GM21723 (cell line): Measurements from ENCODE around the gene JUND.

ENCODE experiments used
- ATAC-seq: cut with Tn5 transposase; IDR thresholded peaks from one replicate; pipeline ENCODE4 v1.9.1; 2021; ENCODE audit warnings: mild to moderate bottlenecking, moderate library complexity; ENCODE audit not compliant: unreplicated experiment

Gene JUND

DNA sequence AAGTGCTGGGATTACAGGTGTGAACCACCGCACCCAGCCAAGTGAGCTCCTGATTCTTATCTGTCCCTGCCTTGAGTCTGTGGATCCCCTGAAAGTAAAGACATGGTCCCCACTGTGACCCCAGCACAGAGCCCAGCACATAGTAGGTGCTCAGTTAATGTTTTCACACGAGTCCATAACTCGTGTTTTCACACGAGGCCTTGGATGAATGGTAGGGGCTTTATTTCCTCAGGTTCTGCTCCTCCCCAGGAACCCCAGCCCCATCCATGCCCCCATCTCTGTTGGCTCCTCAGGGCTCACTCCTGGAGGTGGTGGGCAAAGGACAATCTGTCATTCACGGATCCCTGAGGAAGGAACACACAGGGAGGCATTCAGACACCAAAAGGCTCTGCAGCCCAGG, 31.6 kb downstream of the JUND start:
- no peak for ATAC-seq

DNA sequence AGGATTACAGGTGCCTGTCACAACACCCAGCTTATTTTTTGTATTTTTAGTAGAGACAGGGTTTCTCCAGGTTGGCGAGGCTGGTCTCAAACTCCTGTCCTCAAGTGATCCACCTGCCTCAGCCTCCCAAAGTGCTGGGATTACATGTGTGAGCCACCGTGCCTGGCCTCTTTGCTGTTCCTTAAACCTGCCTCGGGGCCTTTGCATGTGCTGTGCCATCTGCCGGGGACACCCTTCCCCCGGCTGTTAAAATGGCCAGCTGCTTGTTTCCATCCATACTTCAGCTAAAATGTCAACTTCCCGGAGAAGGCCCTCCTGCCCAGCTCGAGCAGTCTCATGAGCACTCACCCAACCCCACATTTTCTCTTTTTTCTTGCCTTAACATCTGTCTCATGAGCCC, 36.1 kb downstream of the JUND start:
- no peak for ATAC-seq

DNA sequence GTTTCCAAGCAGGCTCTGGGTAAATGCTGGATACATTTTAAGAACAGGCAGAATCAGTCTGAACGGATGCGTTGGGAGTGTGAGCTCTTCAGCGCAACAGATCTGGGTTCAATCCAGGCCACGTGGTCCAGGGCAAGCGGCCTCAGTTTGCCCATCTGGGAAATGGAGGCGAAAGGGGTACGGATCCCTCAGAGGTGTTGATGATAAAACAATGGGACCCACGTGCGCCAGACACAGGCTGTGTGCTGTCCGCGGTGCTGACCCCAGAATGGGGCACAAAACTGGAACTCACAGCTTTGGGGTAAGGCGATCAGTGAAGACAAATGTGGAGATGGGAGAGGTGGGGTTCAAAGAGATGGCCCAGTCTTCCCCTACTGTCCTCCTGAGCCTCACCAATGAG, 42.1 kb downstream of the JUND start:
- ATAC-seq, result no peak

DNA sequence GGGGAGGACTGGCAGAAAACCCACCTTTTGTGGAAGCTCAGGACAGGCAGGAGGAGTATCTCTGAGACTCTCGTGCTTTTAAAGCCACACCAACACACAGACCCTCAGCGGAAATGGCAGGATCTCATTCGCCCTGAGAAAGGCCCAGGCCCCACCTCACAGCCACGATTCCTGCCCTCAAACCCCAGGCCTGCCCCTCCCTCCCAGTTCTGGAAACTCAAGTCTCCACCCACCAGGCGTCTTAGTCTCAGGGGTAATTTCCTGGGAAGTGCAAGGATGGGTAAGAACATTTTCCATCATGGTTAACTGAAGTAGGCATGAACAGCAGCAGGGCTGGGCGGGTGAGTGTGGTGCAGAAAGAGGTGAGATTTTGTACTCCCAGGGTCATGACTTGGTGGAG, 47.2 kb downstream of the JUND start:
- no peak for ATAC-seq

DNA sequence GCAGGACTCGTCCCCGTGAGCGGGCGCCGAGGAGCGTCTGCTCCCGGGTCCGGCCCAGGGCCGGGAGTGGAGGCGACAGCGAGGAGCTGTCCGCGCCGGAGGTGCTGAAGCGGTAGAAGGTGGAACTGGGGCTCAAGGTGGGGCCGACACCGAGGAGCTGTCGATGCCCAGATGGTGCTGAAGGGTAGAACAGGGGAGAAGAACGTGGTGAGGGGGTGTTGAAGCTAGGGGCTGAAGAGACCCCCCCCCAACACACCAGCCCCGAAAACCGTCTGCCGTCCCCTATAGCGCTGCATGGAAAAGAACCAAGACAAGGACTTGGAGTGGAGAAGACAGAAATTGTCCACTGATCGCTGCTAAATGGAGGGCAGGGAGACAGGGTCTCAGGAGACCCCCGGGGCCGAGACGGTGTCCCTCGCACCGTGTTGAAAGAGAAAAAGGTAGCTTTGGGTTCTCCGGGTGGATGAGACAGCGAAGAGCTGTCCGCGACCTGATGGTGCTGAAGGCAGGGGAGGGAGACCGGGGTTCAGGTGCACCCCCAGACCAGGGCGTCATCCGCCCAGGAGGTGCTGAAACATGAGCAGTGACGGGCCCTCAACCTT, 48.1 kb downstream of the JUND start:
- ATAC-seq, result no peak

DNA sequence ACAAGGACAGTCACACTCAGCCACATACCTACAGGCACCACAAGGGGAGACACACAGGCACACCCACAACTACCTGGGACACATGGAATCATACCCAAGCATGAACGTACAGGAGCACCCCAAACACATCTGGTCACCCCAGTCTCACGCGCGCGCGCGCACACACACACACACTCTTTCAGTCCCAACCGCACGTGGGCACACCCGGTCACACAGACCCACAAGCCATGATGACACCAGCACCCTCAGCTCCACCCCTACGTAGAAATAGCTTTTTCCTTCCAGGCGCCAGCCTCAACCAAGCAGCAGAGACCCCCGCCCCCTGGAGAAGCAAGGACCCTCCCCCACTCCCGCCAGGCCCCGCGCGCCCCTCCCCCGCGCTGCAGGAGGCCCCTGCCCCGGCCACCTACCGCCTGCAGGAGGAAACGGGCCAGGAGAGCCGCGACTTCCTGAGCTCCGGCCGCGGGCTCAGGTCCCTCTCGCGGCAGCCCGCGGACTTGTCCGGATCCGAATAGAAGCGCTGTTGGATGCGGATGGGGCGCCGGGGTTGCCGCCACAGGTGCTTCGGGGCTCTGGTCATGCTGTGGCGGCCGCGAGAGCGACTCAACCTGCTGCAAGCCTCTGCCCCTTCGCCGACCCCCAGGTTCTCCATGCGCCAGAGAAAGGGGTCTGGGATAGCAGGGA, 48.7 kb downstream of the JUND start:
- no peak for ATAC-seq

DNA sequence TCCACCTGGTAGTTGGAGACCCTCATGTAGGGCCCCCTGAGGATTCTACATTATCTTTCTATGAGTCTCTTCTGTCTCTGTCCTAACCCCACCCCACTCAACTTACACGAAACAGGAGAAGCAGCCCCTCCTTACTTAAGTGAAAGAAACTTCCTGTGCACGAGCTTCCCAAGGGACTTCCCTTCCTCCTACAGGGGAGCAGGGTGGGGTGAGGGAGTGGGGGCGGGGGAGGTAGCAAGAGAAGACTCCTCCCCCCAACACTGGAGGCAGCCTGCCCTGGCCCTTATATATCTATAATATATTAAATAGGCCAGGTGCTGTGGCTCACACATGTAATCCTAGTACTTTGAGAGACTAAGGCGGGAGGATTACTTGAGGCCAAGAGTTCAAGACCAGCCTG, 49.6 kb downstream of the JUND start:
- ATAC-seq, result no peak

DNA sequence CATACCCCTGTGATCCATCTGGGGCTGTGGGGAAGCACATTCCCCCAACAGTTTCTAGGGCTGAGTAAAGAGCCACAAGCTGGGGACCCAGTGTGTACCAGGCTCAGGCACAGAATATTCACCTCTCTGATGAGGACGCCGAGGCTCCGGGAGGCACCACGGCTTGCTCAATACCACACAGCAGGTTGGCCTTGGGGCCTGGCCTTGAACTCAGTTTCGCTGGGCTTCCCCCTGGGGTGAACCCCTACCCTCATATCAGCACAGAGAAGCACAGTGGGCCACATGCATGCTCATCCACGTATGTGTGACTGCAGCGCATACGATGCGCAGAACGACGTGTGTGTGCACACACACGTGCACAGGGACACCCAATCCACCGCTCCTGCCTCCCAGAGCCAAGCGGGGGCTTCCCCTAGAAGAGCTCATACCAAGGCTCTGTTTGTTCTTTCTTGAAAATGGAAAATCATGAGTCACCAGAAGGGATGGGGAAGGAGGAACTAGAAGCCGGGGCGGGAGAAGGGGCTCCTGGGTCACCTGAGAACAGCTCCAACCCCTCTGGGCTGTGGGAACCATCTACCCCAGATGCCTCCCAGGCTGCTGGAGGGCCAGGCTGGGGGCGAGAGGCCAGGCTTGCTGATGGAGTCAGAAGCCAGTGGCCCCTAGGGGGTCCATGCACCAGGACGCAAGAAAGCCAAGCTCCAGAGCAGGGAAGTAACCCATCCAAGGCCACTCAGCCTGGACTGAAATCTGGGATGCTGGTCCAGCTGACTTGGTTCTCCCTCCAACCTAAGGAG, 50.3 kb downstream of the JUND start:
- ATAC-seq, result no peak

DNA sequence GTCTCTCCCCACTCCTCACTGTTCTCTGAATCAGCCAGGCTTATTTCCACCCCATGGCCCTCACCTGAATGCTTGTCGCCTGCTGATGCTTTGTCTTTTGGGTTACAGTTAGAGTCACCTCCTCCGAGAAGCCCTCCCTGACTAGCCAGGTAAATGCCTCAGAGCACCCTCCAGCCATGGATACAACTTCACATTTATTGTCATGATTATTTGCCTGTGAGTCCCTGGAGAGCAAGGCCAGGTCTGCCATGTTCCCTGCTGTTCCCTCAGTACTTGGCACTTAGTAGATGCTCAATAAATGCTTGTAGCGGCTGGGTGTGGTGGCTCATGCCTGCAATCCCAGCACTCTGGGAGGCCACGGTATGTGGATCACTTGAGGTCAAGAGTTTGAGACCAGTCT, 51.5 kb downstream of the JUND start:
- ATAC-seq, result no peak
